Cardiac muscle cell (in vitro differentiated cells and primary cell): Measurements from ENCODE around the gene TSPAN32. TPM values are rescaled to one million over a fixed set of nuclear protein-coding genes. Genes with fewer than 3 reads are reported as not detected.
"Not testable (repeated sequence)": the region's sequence is repeated elsewhere in the genome, so short reads cannot be mapped to it uniquely, and the experiment has no call there.

Source experiments
- DNase-seq, 2 donors: peaks; one replicate each; pipeline versions ENCODE4 v3.0.0 to v3.0.0-alpha.2; 2010 to 2017; ENCODE audit warnings: low read depth in 1 of 2, low spot score in 1 of 2
- H3K27ac ChIP-seq: fragments of 200-600 bp; sonication (generic); 2 replicates; pipeline ENCODE4 v1.5.1; 2016
- H3K27me3 ChIP-seq: fragments of 200-600 bp; sonication (generic); 2 replicates; pipeline ENCODE4 v1.6.0; 2016; ENCODE audit warnings: control low read depth
- H3K36me3 ChIP-seq: fragments of 200-600 bp; sonication (generic); 2 replicates; pipeline ENCODE4 v1.5.1; 2016; ENCODE audit warnings: control low read depth
- H3K4me1 ChIP-seq: fragments of 200-600 bp; sonication (generic); 2 replicates; pipeline ENCODE4 v1.8.1; 2017; ENCODE audit warnings: low read depth, mild to moderate bottlenecking, mixed run types
- H3K4me3 ChIP-seq: fragments of 200-600 bp; sonication (generic); 2 replicates; pipeline ENCODE4 v1.5.1; 2016; ENCODE audit warnings: mild to moderate bottlenecking
- H3K9me3 ChIP-seq: fragments of 200-600 bp; sonication (generic); 2 replicates; pipeline ENCODE4 v1.5.1; 2017; ENCODE audit warnings: low read depth, mild to moderate bottlenecking, control low read depth
- polyA plus RNA-seq: library from polyadenylated mRNA; unstranded; fragments of >200 nt; fragmentation: Nextera tagmentation; extraction: Ambion mirVana; gene quantifications from 2 replicates; pipeline ENCODE4 v1.2.1, GENCODE V29; 2016
- total RNA-seq: library from RNA; depleted of rRNA; stranded (reverse); fragments of >200 nt; gene quantifications from 2 replicates; pipeline ENCODE4 v1.2.3, GENCODE V29; 2016
- TF ChIP-seq, protein P1 (sequence below): IDR thresholded peaks from 2 replicates; pipeline ENCODE4 v1.5.1; 2012; ENCODE audit warnings: low read depth, mild to moderate bottlenecking, low read length

Gene TSPAN32
- total and polyA plus RNA-seq, 2 experiments from 2014 or later, result 22.0 to 24.8 TPM

DNA sequence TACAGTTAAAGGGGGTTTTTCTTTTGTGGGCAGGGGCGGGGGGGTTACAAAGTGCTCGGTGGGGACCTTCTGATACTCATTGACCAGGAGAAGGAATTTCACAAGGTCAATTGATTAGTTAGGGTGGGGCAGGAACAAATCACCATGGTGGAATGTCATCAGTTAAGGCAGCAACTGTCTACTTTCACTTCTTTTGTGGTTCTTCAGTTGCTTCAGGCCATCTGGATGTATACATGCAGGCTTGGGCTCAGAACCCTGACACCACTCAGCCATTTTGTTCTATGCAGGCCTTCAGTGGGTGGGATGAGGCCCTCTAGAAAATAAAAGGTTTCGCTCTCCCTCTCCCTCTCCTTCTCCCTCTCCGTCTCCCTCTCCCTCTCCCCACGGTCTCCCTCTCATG is 29.6 kb downstream of the TSPAN32 start:
- no peak for DNase-seq
- Histone ChIP-seq H3K27me3 (no peaks in the 10 kb centered on the region), H3K4me1 (no peaks in the 10 kb centered on the region), H3K4me3 (no peak overlapping the region), H3K27ac (no peak overlapping the region), H3K9me3 (no peaks in the 10 kb centered on the region), H3K36me3 (no peaks in the 10 kb centered on the region)
- TF ChIP-seq, protein P1, sequence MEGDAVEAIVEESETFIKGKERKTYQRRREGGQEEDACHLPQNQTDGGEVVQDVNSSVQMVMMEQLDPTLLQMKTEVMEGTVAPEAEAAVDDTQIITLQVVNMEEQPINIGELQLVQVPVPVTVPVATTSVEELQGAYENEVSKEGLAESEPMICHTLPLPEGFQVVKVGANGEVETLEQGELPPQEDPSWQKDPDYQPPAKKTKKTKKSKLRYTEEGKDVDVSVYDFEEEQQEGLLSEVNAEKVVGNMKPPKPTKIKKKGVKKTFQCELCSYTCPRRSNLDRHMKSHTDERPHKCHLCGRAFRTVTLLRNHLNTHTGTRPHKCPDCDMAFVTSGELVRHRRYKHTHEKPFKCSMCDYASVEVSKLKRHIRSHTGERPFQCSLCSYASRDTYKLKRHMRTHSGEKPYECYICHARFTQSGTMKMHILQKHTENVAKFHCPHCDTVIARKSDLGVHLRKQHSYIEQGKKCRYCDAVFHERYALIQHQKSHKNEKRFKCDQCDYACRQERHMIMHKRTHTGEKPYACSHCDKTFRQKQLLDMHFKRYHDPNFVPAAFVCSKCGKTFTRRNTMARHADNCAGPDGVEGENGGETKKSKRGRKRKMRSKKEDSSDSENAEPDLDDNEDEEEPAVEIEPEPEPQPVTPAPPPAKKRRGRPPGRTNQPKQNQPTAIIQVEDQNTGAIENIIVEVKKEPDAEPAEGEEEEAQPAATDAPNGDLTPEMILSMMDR, result no peak

DNA sequence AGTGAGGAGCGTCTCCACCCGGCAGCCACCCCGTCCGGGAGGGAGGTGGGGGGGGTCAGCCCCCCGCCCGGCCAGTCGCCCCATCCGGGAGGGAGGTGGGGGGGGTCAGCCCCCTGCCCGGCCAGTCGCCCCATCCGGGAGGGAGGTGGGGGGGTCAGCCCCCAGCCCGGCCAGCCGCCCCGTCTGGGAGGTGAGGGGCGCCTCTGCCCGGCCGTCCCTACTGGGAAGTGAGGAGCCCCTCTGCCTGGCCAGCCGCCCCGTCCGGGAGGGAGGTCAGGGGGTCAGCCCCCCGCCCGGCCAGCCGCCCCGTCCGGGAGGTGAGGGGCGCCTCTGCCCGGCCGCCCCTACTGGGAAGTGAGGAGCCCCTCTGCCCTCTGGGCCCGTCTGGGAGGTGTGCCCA is 30.8 kb downstream of the TSPAN32 start:
- H3K27me3 ChIP-seq, DNase-seq, H3K4me3 ChIP-seq, H3K27ac ChIP-seq, H3K4me1 ChIP-seq, H3K36me3 ChIP-seq, H3K9me3 ChIP-seq: not testable (repeated sequence)

DNA sequence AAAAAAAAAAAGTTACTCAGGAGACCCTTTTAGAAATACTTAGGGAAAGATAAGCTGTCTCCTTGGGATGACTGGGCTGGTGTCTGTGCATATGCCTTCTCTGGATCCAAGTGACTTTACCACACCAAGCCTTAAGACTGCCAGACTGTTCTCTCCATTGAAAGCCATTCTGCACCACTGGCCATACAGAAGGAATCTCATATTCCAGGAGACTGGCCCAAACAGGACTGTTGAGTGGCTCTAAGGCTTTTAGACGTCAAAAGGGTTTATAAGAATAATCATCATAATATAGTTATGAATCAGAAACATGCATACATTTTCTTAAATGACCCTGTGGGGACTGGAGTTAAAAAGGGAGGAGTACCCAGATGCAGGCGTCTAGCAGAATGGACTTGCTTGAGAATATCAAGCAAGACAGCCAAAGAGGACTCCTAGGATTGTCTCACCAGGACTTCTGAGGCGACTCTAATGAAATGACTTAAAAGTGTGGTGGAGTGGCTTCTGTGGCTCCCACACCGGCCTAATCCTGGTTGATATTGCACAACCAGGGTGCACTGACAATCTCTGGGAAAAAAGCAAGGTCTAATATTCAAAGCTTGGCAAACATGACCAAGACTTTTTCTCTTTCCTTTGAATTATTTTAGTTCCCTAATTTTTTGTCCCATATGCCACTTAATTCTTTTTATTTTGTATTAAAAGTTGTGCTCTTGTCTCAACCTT is 31.8 kb downstream of the TSPAN32 start:
- not testable (repeated sequence) for H3K36me3 ChIP-seq, DNase-seq, H3K4me3 ChIP-seq, H3K27ac ChIP-seq, H3K27me3 ChIP-seq, H3K4me1 ChIP-seq, H3K9me3 ChIP-seq

DNA sequence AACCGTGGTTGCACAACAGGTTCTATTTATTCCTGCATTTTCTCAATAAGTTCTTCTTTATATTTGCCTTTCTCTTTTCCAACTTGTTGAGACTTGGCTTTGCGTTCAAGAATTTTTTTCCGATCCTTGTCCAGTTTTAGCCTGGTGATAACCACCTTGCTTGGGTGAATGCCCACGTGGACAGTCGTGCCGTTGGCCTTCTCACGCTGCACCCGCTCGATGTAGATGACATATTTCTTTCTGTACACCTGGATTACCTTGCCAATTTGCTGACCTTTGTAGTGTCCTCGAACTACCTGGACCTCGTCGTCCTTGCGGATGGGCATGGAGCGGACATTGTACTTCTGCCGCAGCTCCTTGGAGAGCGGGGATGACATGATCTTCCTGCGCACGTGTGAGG is 33.5 kb downstream of the TSPAN32 start:
- not testable (repeated sequence) for DNase-seq, H3K4me1 ChIP-seq

DNA sequence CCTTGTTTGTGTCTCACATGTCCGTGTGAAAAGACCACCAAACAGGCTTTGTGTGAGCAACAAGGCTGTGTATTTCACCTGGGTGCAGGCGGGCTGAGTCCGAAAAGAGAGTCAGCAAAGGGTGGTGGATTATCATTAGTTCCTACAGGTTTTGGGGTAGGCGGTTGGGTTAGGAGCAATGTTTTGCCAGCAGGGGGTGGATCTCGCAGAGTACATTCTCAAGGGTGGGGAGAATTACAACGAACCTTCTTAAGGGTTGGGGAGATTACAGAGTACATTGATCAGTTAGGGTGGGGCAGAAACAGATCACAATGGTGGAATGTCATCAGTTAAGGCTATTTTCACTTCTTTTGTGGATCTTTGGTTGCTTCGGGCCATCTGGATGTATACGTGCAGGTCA is 36.9 kb downstream of the TSPAN32 start:
- not testable (repeated sequence) for H3K36me3 ChIP-seq, H3K4me3 ChIP-seq, H3K27me3 ChIP-seq, DNase-seq, H3K4me1 ChIP-seq, H3K27ac ChIP-seq, H3K9me3 ChIP-seq

More for the DNA sequence above, 33.5 kb downstream of the TSPAN32 start:
- not testable (repeated sequence) for H3K36me3 ChIP-seq, H3K27ac ChIP-seq, H3K27me3 ChIP-seq, H3K4me3 ChIP-seq, H3K9me3 ChIP-seq

DNA sequence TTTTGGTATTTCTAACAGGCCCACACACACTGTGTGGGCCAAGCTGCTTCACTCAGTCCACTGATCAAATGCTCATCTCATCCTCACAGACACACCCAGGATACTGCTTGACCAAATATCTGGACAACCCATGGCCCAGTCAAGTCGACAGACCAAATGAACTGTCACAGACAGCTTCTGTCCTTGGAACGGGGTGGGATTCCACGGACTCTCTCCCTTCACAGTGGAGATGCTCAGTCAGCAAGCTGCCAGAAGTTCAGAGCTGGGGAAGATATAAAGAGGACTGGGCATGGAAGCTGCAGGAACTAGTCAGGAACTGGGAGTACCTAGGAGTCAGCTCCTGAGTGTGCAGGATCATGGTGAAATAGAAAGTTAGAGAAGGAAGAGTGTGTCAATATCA is 40.7 kb downstream of the TSPAN32 start:
- Histone ChIP-seq H3K27ac (no peak overlapping the region), H3K27me3 (no peaks in the 10 kb centered on the region), H3K4me3 (no peak overlapping the region), H3K4me1 (no peaks in the 10 kb centered on the region), H3K9me3 (no peaks in the 10 kb centered on the region), H3K36me3 (no peaks in the 10 kb centered on the region)
- TF ChIP-seq, protein P1, result no peak
- no peak for DNase-seq

DNA sequence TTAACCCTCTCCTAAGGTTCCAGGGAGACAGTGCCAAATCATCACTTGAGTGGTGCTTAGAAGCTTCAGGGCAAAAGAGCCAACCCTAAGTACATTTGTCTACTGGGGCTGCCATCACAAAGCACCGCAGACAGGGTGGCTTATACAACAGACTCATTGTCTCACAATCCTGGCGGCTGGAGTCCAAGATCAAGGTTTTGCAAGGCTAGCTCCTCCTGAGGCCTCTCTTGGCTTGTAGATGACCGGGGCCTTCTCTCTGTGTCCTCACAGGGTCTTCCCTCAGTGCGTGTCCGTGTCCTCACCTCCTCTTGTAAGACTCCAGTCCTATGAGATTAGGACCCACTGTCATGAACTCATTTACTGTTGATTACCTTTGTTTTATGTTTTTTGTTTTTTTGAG is 41.2 kb downstream of the TSPAN32 start:
- Histone ChIP-seq H3K36me3 (no peaks in the 10 kb centered on the region), H3K27ac (no peak overlapping the region), H3K4me3 (no peak overlapping the region), H3K9me3 (no peaks in the 10 kb centered on the region), H3K4me1 (no peaks in the 10 kb centered on the region), H3K27me3 (no peaks in the 10 kb centered on the region)
- peak in 1 of 2 donors; percentile 52 for DNase-seq
- TF ChIP-seq, protein P1, result no peak

DNA sequence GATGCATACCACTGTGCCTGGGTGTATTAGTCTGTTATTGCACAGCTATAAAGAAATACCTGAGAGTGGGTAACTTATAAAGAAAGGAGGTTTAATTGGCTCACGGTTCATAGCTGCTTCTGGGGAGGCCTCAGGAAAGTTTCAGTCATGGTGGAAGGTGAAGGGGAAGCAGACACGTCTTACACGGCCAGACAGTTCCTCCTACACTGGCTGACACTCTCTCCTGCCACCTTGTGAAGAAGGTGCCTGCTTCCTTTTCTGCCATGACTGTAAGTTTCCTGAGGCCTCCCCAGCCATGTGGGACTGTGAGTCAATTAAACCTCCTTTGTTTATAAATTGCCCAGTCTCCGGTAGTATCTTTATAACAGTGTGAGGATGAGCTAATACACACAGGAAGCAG is 41.7 kb downstream of the TSPAN32 start:
- no peak overlapping the region for H3K4me3 ChIP-seq
- H3K9me3 ChIP-seq, result no peaks in the 10 kb centered on the region
- no peak overlapping the region for H3K27ac ChIP-seq
- TF ChIP-seq, protein P1, result no peak
- no peak for DNase-seq
- H3K27me3 ChIP-seq, result no peaks in the 10 kb centered on the region
- no peaks in the 10 kb centered on the region for H3K36me3 ChIP-seq
- H3K4me1 ChIP-seq, result no peaks in the 10 kb centered on the region
